SK-N-SH treated with all-trans-retinoic acid at 6 μM for 48 hours (cell line): ENCODE results near the gene ECE1.
"Not testable (repeated sequence)": the region's sequence is repeated elsewhere in the genome, so short reads cannot be mapped to it uniquely, and the experiment has no call there.

Source experiments
- ATAC-seq: fragments of 200-7000 bp; cut with Tn5 transposase; 3 replicates; pipeline ENCODE4 v1.9.1; 2020; ENCODE audit warnings: mild to moderate bottlenecking, moderate library complexity
- ARNTL ChIP-seq: fragments of 450-650 bp; formaldehyde crosslinking; IDR thresholded peaks from 2 replicates; pipeline ENCODE4 v1.5.0; 2020; ENCODE audit warnings: low read depth, mild to moderate bottlenecking, moderate library complexity, borderline replicate concordance
- BACH2 ChIP-seq: fragments of 250-450 bp; sonication (Bioruptor Pico); IDR thresholded peaks from 2 replicates; pipeline ENCODE4 v1.9.0; 2021; ENCODE audit warnings: mild to moderate bottlenecking, borderline replicate concordance
- CREB5 ChIP-seq: fragments of 250-450 bp; sonication (Bioruptor Pico); IDR thresholded peaks from 2 replicates; pipeline ENCODE4 v1.5.1; 2020; ENCODE audit warnings: low read depth, mild to moderate bottlenecking, moderate library complexity
- CSDC2 ChIP-seq: fragments of 250-450 bp; sonication (Bioruptor Pico); IDR thresholded peaks from 2 replicates; pipeline ENCODE4 v1.5.0; 2020; ENCODE audit warnings: mild to moderate bottlenecking, moderate library complexity
- ESRRG ChIP-seq: fragments of 250-450 bp; sonication (Bioruptor Pico); IDR thresholded peaks from 2 replicates; pipeline ENCODE4 v1.6.1; 2021; ENCODE audit warnings: mild to moderate bottlenecking
- GLIS3 ChIP-seq: fragments of 250-450 bp; sonication (Bioruptor Pico); IDR thresholded peaks from 2 replicates; pipeline ENCODE4 v1.5.0; 2020; ENCODE audit warnings: mild to moderate bottlenecking, moderate library complexity
- ISL1 ChIP-seq: fragments of 250-450 bp; sonication (Bioruptor Pico); IDR thresholded peaks from 2 replicates; pipeline ENCODE4 v2.1.2; 2022; ENCODE audit warnings: mild to moderate bottlenecking, moderate library complexity
- OSR1 ChIP-seq: fragments of 250-450 bp; sonication (Bioruptor Pico); IDR thresholded peaks from 2 replicates; pipeline ENCODE4 v1.8.0; 2022; ENCODE audit warnings: moderate library complexity, mild to moderate bottlenecking, inconsistent platforms
- PATZ1 ChIP-seq: fragments of 250-450 bp; sonication (Bioruptor Pico); IDR thresholded peaks from 2 replicates; pipeline ENCODE4 v1.8.0; 2020; ENCODE audit warnings: mild to moderate bottlenecking, moderate library complexity, borderline replicate concordance
- RARB ChIP-seq: fragments of 250-450 bp; sonication (Bioruptor Pico); IDR thresholded peaks from 2 replicates; pipeline ENCODE4 v1.8.0; 2021; ENCODE audit warnings: mild to moderate bottlenecking, moderate library complexity
- SNAI2 ChIP-seq: fragments of 250-450 bp; sonication (Bioruptor Pico); IDR thresholded peaks from 2 replicates; pipeline ENCODE4 v1.5.0; 2020; ENCODE audit warnings: mild to moderate bottlenecking, moderate library complexity
- TCF4 ChIP-seq: fragments of 250-450 bp; sonication (Bioruptor Pico); IDR thresholded peaks from 2 replicates; pipeline ENCODE4 v1.8.0; 2021; ENCODE audit warnings: mild to moderate bottlenecking, moderate library complexity, borderline replicate concordance
- TSHZ2 ChIP-seq: fragments of 250-450 bp; sonication (Bioruptor Pico); IDR thresholded peaks from 2 replicates; pipeline ENCODE4 v1.5.0; 2020; ENCODE audit warnings: mild to moderate bottlenecking, moderate library complexity
- ZC3H10 ChIP-seq: fragments of 250-450 bp; sonication (Bioruptor Pico); IDR thresholded peaks from 2 replicates; pipeline ENCODE4 v1.5.1; 2021; ENCODE audit warnings: mild to moderate bottlenecking, moderate library complexity
- ZFP3 ChIP-seq: fragments of 250-450 bp; sonication (Bioruptor Pico); IDR thresholded peaks from 2 replicates; pipeline ENCODE4 v1.5.0; 2020; ENCODE audit warnings: mild to moderate bottlenecking, moderate library complexity
- ZFP30 ChIP-seq: fragments of 450-650 bp; formaldehyde crosslinking; IDR thresholded peaks from 2 replicates; pipeline ENCODE4 v1.5.0; 2022; ENCODE audit warnings: mild to moderate bottlenecking, moderate library complexity
- ZNF565 ChIP-seq: fragments of 450-650 bp; formaldehyde crosslinking; conservative IDR thresholded peaks from 2 replicates; pipeline ENCODE4 v1.5.0; 2020; ENCODE audit warnings: low read depth, mild to moderate bottlenecking, moderate library complexity
- ZNF8 ChIP-seq: fragments of 450-650 bp; formaldehyde crosslinking; IDR thresholded peaks from 2 replicates; pipeline ENCODE4 v1.5.0; 2020; ENCODE audit warnings: mild to moderate bottlenecking, moderate library complexity

The ECE1 gene

GRCh38 chr1:21212126-21212525, 78.1 kb downstream of the ECE1 start:
- TF ChIP-seq GLIS3 (CRISPR knock-in tag) (no peak), ZFP3 (CRISPR knock-in tag) (no peak), RARB (CRISPR knock-in tag) (no peak), CREB5 (CRISPR knock-in tag) (no peak)

GRCh38 chr1:21208137-21208700, 82.0 kb downstream of the ECE1 start:
- ATAC-seq: not testable (repeated sequence)
- peak; percentile 37; the same call in 1 of the 2 replicates for TF ChIP-seq TCF4 (CRISPR knock-in tag)
- TF ChIP-seq, all 23 proteins: peak for 1; not testable (repeated sequence) for 22

More at GRCh38 chr1:21212126-21212525, 78.1 kb downstream of the ECE1 start:
- ATAC-seq: no peak

GRCh38 chr1:21206117-21206516, 84.1 kb downstream of the ECE1 start:
- TF ChIP-seq ARNTL (CRISPR knock-in tag) (no peak), OSR1 (CRISPR knock-in tag) (no peak), ZNF8 (CRISPR knock-in tag) (no peak), CREB5 (CRISPR knock-in tag) (no peak), ZC3H10 (CRISPR knock-in tag) (no peak), GLIS3 (CRISPR knock-in tag) (no peak)

GRCh38 chr1:21205416-21205815, 84.8 kb downstream of the ECE1 start:
- TF ChIP-seq ISL1 (CRISPR knock-in tag) (no peak), BACH2 (CRISPR knock-in tag) (no peak), ZFP30 (CRISPR knock-in tag) (no peak), TSHZ2 (CRISPR knock-in tag) (no peak), PATZ1 (CRISPR knock-in tag) (no peak), ZNF8 (CRISPR knock-in tag) (no peak), OSR1 (CRISPR knock-in tag) (no peak), CREB5 (CRISPR knock-in tag) (no peak)
- no peak for ATAC-seq

More at GRCh38 chr1:21206117-21206516, 84.1 kb downstream of the ECE1 start:
- peak; percentile 47; the same call in 2 of the 3 replicates for ATAC-seq

- no peak for ATAC-seq
- TF ChIP-seq ESRRG (no peak), CSDC2 (no peak), ZFP30 (CRISPR knock-in tag) (no peak), ZNF565 (CRISPR knock-in tag) (no peak), TCF4 (CRISPR knock-in tag) (no peak), OSR1 (CRISPR knock-in tag) (no peak), SNAI2 (CRISPR knock-in tag) (no peak), TSHZ2 (CRISPR knock-in tag) (no peak), ARNTL (CRISPR knock-in tag) (no peak), ZFP3 (CRISPR knock-in tag) (no peak), PATZ1 (CRISPR knock-in tag) (no peak)
Measured at GRCh38 chr1:21201650-21202049, 88.6 kb downstream of the ECE1 start.
